ENCODE measurements around the gene SEPTIN3. TPM values are rescaled to one million over a fixed set of nuclear protein-coding genes. Genes with fewer than 3 reads are reported as not detected.
"Not testable (repeated sequence)": the region's sequence is repeated elsewhere in the genome, so short reads cannot be mapped to it uniquely, and the experiment has no call there.

SEPTIN3 gene
- total and polyA plus RNA-seq, 2 of the 8 experiments (the other 6 are each of a cell fraction or from before 2014, with no cell fraction given), result 38.9 to 52.9 TPM

DNA sequence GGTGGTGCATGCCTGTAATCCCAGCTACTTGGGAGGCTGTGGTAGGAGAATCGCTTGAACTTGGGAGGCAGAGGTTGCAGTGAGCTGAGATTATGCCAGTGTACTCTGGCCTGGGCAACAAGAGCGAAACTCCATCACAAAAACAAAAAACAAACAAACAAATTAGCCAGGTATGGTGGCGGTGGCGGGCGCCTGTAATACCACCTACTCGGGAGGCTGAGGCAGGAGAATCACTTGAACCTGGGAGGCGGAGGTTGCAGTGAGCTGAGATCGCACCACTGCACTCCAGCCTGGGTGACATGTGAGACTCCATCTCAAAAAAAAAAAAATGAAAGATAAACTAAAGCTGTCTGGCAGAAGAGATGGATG lies 20.3 kb upstream of the SEPTIN3 start:
- not testable (repeated sequence) for H4K5ac ChIP-seq (ENCODE audit: insufficient read length, low read depth, low read length); H3K56ac ChIP-seq (replicated peaks; ENCODE audit: insufficient read length, low read depth, low read length); H3K4me2 ChIP-seq (ENCODE audit: insufficient read depth in 1 of 2, low read depth in 2 of 2, low read length in 2 of 2); H2BK20ac ChIP-seq (ENCODE audit: low read length); H3K27me3 ChIP-seq (replicated peaks in 1 of 4; ENCODE audit: control insufficient read depth in 3 of 4, extremely low read depth in 1 of 4, insufficient read depth in 3 of 4, low read length in 3 of 4); H2BK15ac ChIP-seq (ENCODE audit: low read length); H3K23me2 ChIP-seq (ENCODE audit: low read depth, low read length); H3K9ac ChIP-seq (replicated peaks in 1 of 4; ENCODE audit: extremely low read depth in 1 of 4, low read depth in 3 of 4, low read length in 3 of 4); H3K18ac ChIP-seq (ENCODE audit: extremely low read depth, low read length); H4K8ac ChIP-seq (ENCODE audit: extremely low read depth, insufficient read depth, low read length); H2BK5ac ChIP-seq (ENCODE audit: low read depth, low read length); FAIRE-seq; H3K4ac ChIP-seq (replicated peaks; ENCODE audit: insufficient read length, low read depth, low read length); H3K4me3 ChIP-seq (ENCODE audit: extremely low read depth in 1 of 4, insufficient read depth in 2 of 4, low read depth in 3 of 4, low read length in 4 of 4); H3K79me2 ChIP-seq (ENCODE audit: control insufficient read depth in 1 of 2, insufficient read depth in 2 of 2, low read length in 2 of 2); DNase-seq (ENCODE audit: low read depth in 1 of 2, low spot score in 2 of 2); H3K14ac ChIP-seq (ENCODE audit: insufficient read length); H2AK5ac ChIP-seq (ENCODE audit: low read depth, low read length); H3K79me1 ChIP-seq (ENCODE audit: low read depth, low read length); H2BK120ac ChIP-seq (replicated peaks; ENCODE audit: low read depth, low read length); H4K91ac ChIP-seq (replicated peaks; ENCODE audit: insufficient read length, low read length); H4K20me1 ChIP-seq (replicated peaks in 1 of 2; ENCODE audit: control insufficient read depth in 1 of 2, insufficient read depth in 2 of 2, low read length in 2 of 2); H3K27ac ChIP-seq (ENCODE audit: low read depth, low read length); H2BK12ac ChIP-seq (ENCODE audit: low read depth, low read length); H3K9me3 ChIP-seq (ENCODE audit: insufficient read depth in 2 of 2, low read depth in 1 of 2, low read length in 1 of 2); H3K23ac ChIP-seq (ENCODE audit: insufficient read length); H2AFZ ChIP-seq (ENCODE audit: low read length)
- Histone ChIP-seq H3K4me1 (replicated peaks in 1 of 4; ENCODE audit: control insufficient read depth in 3 of 4, insufficient read depth in 4 of 4, low read length in 3 of 4) (peaks cover 7 to 20% (median 11%) of the 10 kb centered on the region in 4 experiments), H3K36me3 (ENCODE audit: control insufficient read depth in 2 of 4, insufficient read depth in 4 of 4, low read length in 3 of 4) (peaks cover 6 to 13% (median 10%) of the 10 kb centered on the region in 4 experiments)
- WGBS, 2 experiments (ENCODE audit: extremely low coverage in 1 of 2, insufficient coverage in 1 of 2, insufficient read length in 1 of 2, insufficient replicate concordance in 2 of 2, low coverage in 1 of 2, low lambda C conversion rate in 2 of 2, missing lambda C conversion rate in 1 of 2), result 87% methylated on average over 8 of the region's 8 CpGs; no CpG with 5 or more reads in 1 of the 2 experiments
- CTCF ChIA-PET (ENCODE audit: partially characterized antibody), result interaction anchor here (0.8 to 4.4 kb wide), 8 partner anchors 8 to 163 kb away, joined by 3 to 21 read pairs (median 6); partner anchors contain the start of gene TNFRSF13C
- POLR2A ChIA-PET (ENCODE audit: partially characterized antibody), result interaction anchor here (0.7 to 1.8 kb wide), 3 partner anchors 15 to 169 kb away, joined by 3 to 7 read pairs (median 3); no protein-coding TSS in a partner anchor
